Loucy (cell line): ENCODE data around the gene SLC29A4.

ENCODE experiments used
- H2AFZ ChIP-seq: fragments of 200-600 bp; sonication (generic); 2 replicates; pipeline ENCODE4 v1.6.0; 2016; ENCODE audit warnings: antibody characterized with exemption, mild to moderate bottlenecking, low read length, moderate library complexity
- H3F3A ChIP-seq: fragments of 200-600 bp; 2 replicates; pipeline ENCODE4 v1.6.0; 2016; ENCODE audit warnings: antibody characterized with exemption, low read depth, mild to moderate bottlenecking
- H3K27me3 ChIP-seq: fragments of 200-600 bp; sonication (generic); 2 replicates; pipeline ENCODE4 v1.6.1; 2014; ENCODE audit warnings: low read length, mild to moderate bottlenecking; ENCODE audit not compliant: insufficient read depth, poor library complexity, severe bottlenecking
- H3K36me3 ChIP-seq: fragments of 200-600 bp; sonication (generic); 2 replicates; pipeline ENCODE4 v1.6.1; 2016; ENCODE audit warnings: low read length; ENCODE audit not compliant: insufficient read depth
- H3K4me1 ChIP-seq: fragments of 200-600 bp; sonication (generic); 2 replicates; pipeline ENCODE4 v1.5.1; 2014; ENCODE audit warnings: low read length, mild to moderate bottlenecking; ENCODE audit not compliant: insufficient read depth, poor library complexity, severe bottlenecking
- H3K4me2 ChIP-seq: fragments of 200-600 bp; sonication (generic); 2 replicates; pipeline ENCODE4 v1.6.0; 2014; ENCODE audit warnings: antibody characterized with exemption, low read length, low read depth, mild to moderate bottlenecking; ENCODE audit not compliant: poor library complexity, severe bottlenecking
- H3K4me3 ChIP-seq: fragments of 200-600 bp; sonication (generic); 2 replicates; pipeline ENCODE4 v1.5.1; 2014; ENCODE audit warnings: low read length, mild to moderate bottlenecking, mixed read lengths; ENCODE audit not compliant: poor library complexity, severe bottlenecking
- H3K79me2 ChIP-seq: fragments of 200-600 bp; sonication (generic); 2 replicates; pipeline ENCODE4 v1.6.1; 2014; ENCODE audit warnings: low read length; ENCODE audit not compliant: insufficient read depth
- H3K9ac ChIP-seq: fragments of 200-600 bp; sonication (generic); 2 replicates; pipeline ENCODE4 v1.6.0; 2014; ENCODE audit warnings: mild to moderate bottlenecking, low read depth, low read length, moderate library complexity; ENCODE audit not compliant: poor library complexity, severe bottlenecking
- H3K9me2 ChIP-seq: fragments of 200-600 bp; sonication (generic); replicated peaks from 2 replicates; pipeline ENCODE4 v1.6.1; 2016; ENCODE audit warnings: low read depth, low read length, mixed read lengths
- H3K9me3 ChIP-seq: fragments of 200-600 bp; sonication (generic); 2 replicates; pipeline ENCODE4 v1.6.1; 2014; ENCODE audit warnings: mild to moderate bottlenecking, antibody characterized with exemption, low read length, low read depth; ENCODE audit not compliant: insufficient read depth
- H4K20me1 ChIP-seq: fragments of 200-600 bp; sonication (generic); 2 replicates; pipeline ENCODE4 v1.6.0; 2014; ENCODE audit warnings: antibody characterized with exemption, low read length, mild to moderate bottlenecking; ENCODE audit not compliant: insufficient read depth, poor library complexity, severe bottlenecking
- EZH2phosphoT487 ChIP-seq: fragments of 200-600 bp; IDR thresholded peaks from 2 replicates; pipeline ENCODE4 v1.6.1; 2018; ENCODE audit warnings: antibody characterized with exemption, mild to moderate bottlenecking, moderate library complexity, borderline replicate concordance
- TF ChIP-seq, protein P1 (sequence below): fragments of 200-600 bp; sonication (generic); conservative IDR thresholded peaks from 2 replicates; pipeline ENCODE4 v1.5.1; 2014; ENCODE audit warnings: mild to moderate bottlenecking, antibody characterized with exemption, low read length

SLC29A4 gene

DNA sequence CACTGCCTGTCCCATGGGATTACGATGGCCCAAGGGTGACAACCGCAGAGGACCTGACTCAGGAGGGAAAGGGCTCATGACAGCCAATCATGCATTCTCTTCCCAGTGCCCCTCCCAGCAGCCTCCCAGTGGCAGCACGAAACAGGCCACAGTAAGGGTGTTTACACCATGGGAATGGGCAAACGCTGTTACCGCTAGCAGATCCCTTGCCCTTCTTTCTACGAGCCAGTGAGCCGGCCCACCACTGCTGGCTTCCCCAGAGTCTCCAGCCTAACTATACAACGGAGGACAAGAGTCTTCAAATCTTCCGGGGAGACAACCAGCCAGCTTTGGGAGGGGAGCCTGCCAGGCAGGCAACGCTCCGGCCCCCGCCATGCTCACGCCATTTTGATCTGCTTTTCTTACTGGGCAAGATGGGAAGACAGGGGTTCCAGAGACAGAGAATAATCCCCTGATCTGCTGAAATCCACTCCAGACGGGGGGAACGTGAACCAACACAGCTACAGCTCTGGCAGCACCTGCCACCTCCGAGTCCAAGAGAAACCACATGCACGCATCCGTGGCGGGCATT, 69.8 kb downstream of the SLC29A4 start:
- peaks cover 88% of the 10 kb centered on the region; the same call in 1 of the 2 replicates for H3K36me3 ChIP-seq
- no peak overlapping the region for H3K9ac ChIP-seq
- H3K4me3 ChIP-seq = no peak overlapping the region
- H3K4me2 ChIP-seq = no peak overlapping the region
- H3K79me2 ChIP-seq = peaks cover 62% of the 10 kb centered on the region
- H3F3A ChIP-seq = no peaks in the 10 kb centered on the region
- TF ChIP-seq EZH2phosphoT487 = no peak
- TF ChIP-seq, protein P1, sequence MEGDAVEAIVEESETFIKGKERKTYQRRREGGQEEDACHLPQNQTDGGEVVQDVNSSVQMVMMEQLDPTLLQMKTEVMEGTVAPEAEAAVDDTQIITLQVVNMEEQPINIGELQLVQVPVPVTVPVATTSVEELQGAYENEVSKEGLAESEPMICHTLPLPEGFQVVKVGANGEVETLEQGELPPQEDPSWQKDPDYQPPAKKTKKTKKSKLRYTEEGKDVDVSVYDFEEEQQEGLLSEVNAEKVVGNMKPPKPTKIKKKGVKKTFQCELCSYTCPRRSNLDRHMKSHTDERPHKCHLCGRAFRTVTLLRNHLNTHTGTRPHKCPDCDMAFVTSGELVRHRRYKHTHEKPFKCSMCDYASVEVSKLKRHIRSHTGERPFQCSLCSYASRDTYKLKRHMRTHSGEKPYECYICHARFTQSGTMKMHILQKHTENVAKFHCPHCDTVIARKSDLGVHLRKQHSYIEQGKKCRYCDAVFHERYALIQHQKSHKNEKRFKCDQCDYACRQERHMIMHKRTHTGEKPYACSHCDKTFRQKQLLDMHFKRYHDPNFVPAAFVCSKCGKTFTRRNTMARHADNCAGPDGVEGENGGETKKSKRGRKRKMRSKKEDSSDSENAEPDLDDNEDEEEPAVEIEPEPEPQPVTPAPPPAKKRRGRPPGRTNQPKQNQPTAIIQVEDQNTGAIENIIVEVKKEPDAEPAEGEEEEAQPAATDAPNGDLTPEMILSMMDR = no peak
- H3K9me2 ChIP-seq = no peaks in the 10 kb centered on the region
- no peak overlapping the region for H2AFZ ChIP-seq
- H3K4me1 ChIP-seq = peaks cover 9% of the 10 kb centered on the region
- H4K20me1 ChIP-seq = peaks cover 58% of the 10 kb centered on the region
- H3K9me3 ChIP-seq = no peaks in the 10 kb centered on the region
- H3K27me3 ChIP-seq = no peaks in the 10 kb centered on the region

DNA sequence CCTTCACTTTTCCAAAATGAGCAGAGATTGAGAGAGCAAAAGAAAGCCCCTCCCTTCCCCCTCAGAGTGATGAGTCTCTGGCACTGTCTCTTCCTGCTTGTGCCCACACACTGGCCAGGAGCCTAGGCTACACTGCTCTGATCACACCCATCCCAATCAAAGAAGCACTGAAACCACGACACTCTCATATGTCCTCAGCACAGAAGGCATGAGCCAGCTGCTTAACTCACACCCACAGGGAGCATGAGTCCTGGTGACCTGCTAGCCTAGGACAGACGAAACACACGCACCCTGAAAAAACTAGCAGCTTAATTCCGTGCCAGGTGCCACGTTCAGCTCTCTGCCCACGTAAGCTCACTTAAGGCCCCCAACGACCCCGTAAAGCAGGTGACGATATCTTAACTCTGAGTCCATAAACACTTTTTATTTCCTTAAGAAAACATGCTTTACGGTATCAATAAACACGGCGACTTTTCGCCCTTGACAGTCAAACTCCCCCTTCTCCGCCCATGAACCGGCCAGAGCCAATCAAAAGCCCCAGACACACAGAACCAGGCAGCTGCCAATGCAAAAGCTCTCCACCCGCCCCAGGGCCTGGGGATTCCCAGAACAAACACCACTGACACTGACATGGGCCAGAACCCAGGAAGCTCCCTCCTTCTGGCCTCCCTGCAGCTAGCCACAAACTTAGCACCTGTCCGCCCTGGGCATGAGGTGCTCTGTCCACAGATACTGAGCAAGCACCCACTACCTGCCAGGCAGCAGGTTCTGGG, 71.9 kb downstream of the SLC29A4 start:
- Histone ChIP-seq H3K36me3 (peaks cover 93% of the 10 kb centered on the region; the same call in 1 of the 2 replicates), H3K4me1 (peaks cover 9% of the 10 kb centered on the region), H3K9me3 (no peaks in the 10 kb centered on the region), H3K4me2 (no peak overlapping the region), H3K79me2 (peaks cover 59% of the 10 kb centered on the region), H3F3A (no peaks in the 10 kb centered on the region), H3K9me2 (no peaks in the 10 kb centered on the region), H3K9ac (no peak overlapping the region), H2AFZ (no peak overlapping the region), H4K20me1 (peaks cover 53% of the 10 kb centered on the region), H3K4me3 (no peak overlapping the region), H3K27me3 (no peaks in the 10 kb centered on the region)
- TF ChIP-seq, protein P1 = no peak
- TF ChIP-seq EZH2phosphoT487 = no peak
